Nucleus accumbens (tissue), 56 donors: ENCODE measurements around the gene GJB4.
A peak's percentile ranks its signal among the peaks of the same experiment; 100 is the strongest.
"Not testable (repeated sequence)": the region's sequence is repeated elsewhere in the genome, so short reads cannot be mapped to it uniquely, and the experiment has no call there.

Source experiments
- DNase-seq, 56 donors: peaks; one replicate each; lab custom pipeline; 2025; lab: John Stamatoyannopoulos, UW

Gene GJB4

GRCh38 chr1:34746101-34746500 is 13.4 kb upstream of the GJB4 start:
- no peak for DNase-seq

- DNase-seq = no peak
Measured at GRCh38 chr1:34746785-34747637, 12.5 kb upstream of the GJB4 start.

GRCh38 chr1:34747638-34747941 is 11.9 kb upstream of the GJB4 start:
- DNase-seq = no peak

- no peak for DNase-seq
Measured at GRCh38 chr1:34749992-34750391, 9.5 kb upstream of the GJB4 start.

GRCh38 chr1:34750610-34751009 is 8.9 kb upstream of the GJB4 start:
- peak in 1 of 56 donors; percentile 5 for DNase-seq

- no peak for DNase-seq
Measured at GRCh38 chr1:34753163-34753562, 6.4 kb upstream of the GJB4 start.

- no peak for DNase-seq
Measured at GRCh38 chr1:34754964-34755637, 4.4 kb upstream of the GJB4 start, which contains the start of gene GJB5. GJB5 (plus strand) TSS chr1:34755047; CDS start chr1:34757331, 2,284 bp downstream.

- DNase-seq = no peak
Measured at GRCh38 chr1:34755961-34756360, 3.6 kb upstream of the GJB4 start.

GRCh38 chr1:34757386-34757785 is 2.2 kb upstream of the GJB4 start:
- DNase-seq = no peak

GRCh38 chr1:34758751-34759150 is 789 bp upstream of the GJB4 start:
- no peak for DNase-seq

- no peak for DNase-seq
Measured at GRCh38 chr1:34761176-34761761, 1.7 kb downstream of the GJB4 start.

- no peak for DNase-seq
Measured at GRCh38 chr1:34761776-34762307, 2.3 kb downstream of the GJB4 start.

GRCh38 chr1:34762474-34763141 is 3.1 kb downstream of the GJB4 start:
- DNase-seq = no peak

- no peak for DNase-seq
Measured at GRCh38 chr1:34763142-34763781, 3.7 kb downstream of the GJB4 start.

GRCh38 chr1:34768856-34769255 is 9.3 kb downstream of the GJB4 start:
- DNase-seq = no peak

- peak in 27 of 56 donors; percentile 6 to 70 (median 27) for DNase-seq
Measured at GRCh38 chr1:34770891-34771504, 11.5 kb downstream of the GJB4 start.

GRCh38 chr1:34771573-34772371 is 12.2 kb downstream of the GJB4 start:
- DNase-seq = peak in 1 of 56 donors; percentile 11

- not testable (repeated sequence) for DNase-seq
Measured at GRCh38 chr1:34773114-34773513, 13.6 kb downstream of the GJB4 start.

GRCh38 chr1:34774957-34775356 is 15.4 kb downstream of the GJB4 start:
- DNase-seq = no peak
